ENCODE data around the gene REC8.

GRCh38 chr14:24181371-24182077 is 9.6 kb downstream of the REC8 start:
- TF ChIP-seq GATA2 (IDR thresholded peaks at IDR 0.05; ENCODE audit: low read depth, low read length) (no peak), GATA3 (IDR thresholded peaks at IDR 0.05; ENCODE audit: low read depth, low read length) (no peak)

All from SH-SY5Y (cell line).